ENCODE data around the gene PLXNA1.

DNA sequence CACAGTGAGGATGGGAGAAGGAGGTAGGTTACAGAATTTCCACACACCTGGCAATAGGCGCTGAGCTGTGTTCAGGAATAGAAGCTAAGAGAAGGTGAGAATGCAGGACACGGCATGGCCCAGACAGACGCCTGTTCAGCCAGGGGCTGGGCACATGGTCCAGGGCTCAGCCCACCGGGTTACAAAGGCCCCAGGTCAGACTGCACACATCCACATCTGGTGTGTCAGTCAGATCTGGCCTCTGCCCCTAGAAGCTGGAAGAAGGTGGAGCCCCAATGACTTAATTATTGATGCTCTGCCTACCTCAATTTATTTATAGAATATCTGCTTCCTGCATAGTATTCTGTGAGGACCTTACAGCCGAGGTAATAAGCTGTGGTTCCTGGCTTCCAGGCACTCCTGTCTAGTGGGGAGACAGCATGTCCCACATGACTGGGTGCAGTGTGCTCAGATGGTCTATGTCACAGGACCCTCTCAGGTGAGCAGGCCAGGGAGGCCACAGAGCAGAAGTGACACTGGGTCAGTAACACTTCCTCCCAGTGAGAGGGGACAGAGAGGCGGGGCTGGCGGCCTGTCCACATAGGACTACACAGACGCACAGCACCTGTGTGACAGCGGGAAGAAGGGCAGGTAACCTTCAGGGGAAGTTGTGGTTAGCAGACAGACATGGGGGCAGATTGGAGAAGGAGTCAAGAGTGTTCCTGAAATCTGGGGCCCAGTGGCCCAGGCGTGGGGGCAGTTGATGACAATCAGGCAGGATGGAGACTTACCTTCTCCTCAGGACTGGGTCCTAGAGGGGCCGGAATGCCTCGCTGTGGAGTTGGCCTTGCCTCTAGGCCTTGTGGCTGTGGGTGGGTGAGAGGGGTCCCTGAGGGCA, 38.6 kb upstream of the PLXNA1 start:
- TF ChIP-seq, protein P1, sequence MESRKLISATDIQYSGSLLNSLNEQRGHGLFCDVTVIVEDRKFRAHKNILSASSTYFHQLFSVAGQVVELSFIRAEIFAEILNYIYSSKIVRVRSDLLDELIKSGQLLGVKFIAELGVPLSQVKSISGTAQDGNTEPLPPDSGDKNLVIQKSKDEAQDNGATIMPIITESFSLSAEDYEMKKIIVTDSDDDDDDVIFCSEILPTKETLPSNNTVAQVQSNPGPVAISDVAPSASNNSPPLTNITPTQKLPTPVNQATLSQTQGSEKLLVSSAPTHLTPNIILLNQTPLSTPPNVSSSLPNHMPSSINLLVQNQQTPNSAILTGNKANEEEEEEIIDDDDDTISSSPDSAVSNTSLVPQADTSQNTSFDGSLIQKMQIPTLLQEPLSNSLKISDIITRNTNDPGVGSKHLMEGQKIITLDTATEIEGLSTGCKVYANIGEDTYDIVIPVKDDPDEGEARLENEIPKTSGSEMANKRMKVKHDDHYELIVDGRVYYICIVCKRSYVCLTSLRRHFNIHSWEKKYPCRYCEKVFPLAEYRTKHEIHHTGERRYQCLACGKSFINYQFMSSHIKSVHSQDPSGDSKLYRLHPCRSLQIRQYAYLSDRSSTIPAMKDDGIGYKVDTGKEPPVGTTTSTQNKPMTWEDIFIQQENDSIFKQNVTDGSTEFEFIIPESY (IDR thresholded peaks at IDR 0.05; ENCODE audit: extremely low read depth, insufficient replicate concordance, low read length) = no peak
- TF ChIP-seq, protein P2, sequence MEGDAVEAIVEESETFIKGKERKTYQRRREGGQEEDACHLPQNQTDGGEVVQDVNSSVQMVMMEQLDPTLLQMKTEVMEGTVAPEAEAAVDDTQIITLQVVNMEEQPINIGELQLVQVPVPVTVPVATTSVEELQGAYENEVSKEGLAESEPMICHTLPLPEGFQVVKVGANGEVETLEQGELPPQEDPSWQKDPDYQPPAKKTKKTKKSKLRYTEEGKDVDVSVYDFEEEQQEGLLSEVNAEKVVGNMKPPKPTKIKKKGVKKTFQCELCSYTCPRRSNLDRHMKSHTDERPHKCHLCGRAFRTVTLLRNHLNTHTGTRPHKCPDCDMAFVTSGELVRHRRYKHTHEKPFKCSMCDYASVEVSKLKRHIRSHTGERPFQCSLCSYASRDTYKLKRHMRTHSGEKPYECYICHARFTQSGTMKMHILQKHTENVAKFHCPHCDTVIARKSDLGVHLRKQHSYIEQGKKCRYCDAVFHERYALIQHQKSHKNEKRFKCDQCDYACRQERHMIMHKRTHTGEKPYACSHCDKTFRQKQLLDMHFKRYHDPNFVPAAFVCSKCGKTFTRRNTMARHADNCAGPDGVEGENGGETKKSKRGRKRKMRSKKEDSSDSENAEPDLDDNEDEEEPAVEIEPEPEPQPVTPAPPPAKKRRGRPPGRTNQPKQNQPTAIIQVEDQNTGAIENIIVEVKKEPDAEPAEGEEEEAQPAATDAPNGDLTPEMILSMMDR (IDR thresholded peaks at IDR 0.05 in 2 of 3, conservative IDR thresholded peaks at IDR 0.05 in 1 of 3; ENCODE audit: borderline replicate concordance in 1 of 3, insufficient read depth in 1 of 3, low read depth in 2 of 3, low read length in 2 of 3) = no peak
